Activated T-cell treated with anti-CD3 and anti-CD28 coated beads, Interleukin-2, amount 50 U/mL, for 72 hours (primary cell): Measurements from ENCODE around the gene BNIPL. TPM values are rescaled to one million over a fixed set of nuclear protein-coding genes. Genes with fewer than 3 reads are reported as not detected.

ENCODE experiments used
- ATAC-seq, 2 donors: fragments of 150-1000 bp; cut with Tn5 transposase; replicated peaks in 1 of 2; 2 replicates each; pipeline ENCODE4 v1.10.0; 2021; ENCODE audit warnings: moderate library complexity in 2 of 2, mild to moderate bottlenecking in 1 of 2
- DNase-seq, 2 donors: peaks; one replicate each; pipeline ENCODE4 v3.0.0; 2021 to 2022; ENCODE audit warnings: mixed read lengths in 1 of 2
- H3K27ac Mint-ChIP-seq: one replicate; pipeline ENCODE4 v1.8.0; 2022; ENCODE audit warnings: mild to moderate bottlenecking, moderate library complexity, mixed read lengths
- H3K27me3 Mint-ChIP-seq: one replicate; pipeline ENCODE4 v1.8.0; 2022; ENCODE audit warnings: low read depth, mixed read lengths
- H3K36me3 Mint-ChIP-seq, 2 donors: one replicate each; pipeline ENCODE4 v1.8.0; 2022; ENCODE audit warnings: mixed read lengths in 2 of 2, mild to moderate bottlenecking in 1 of 2; ENCODE audit not compliant: insufficient read depth in 2 of 2
- H3K4me1 Mint-ChIP-seq: one replicate; pipeline ENCODE4 v1.8.0; 2022; ENCODE audit warnings: low read depth, mixed read lengths
- H3K4me3 Mint-ChIP-seq, 2 donors: one replicate each; pipeline ENCODE4 v1.8.0; 2022; ENCODE audit warnings: mild to moderate bottlenecking in 2 of 2, mixed read lengths in 2 of 2, moderate library complexity in 2 of 2
- H3K9me3 Mint-ChIP-seq, 2 donors: one replicate each; pipeline ENCODE4 v1.8.0; 2022; ENCODE audit warnings: mixed read lengths in 2 of 2
- total RNA-seq, 2 donors: library from RNA; stranded (reverse); gene quantifications; one replicate each; pipeline ENCODE4 v1.2.3, GENCODE V29; 2022

BNIPL gene
- total RNA-seq, 2 donors from 2014 or later, result 2.8 to 5.3 TPM

- H3K4me3 Mint-ChIP-seq, result no peak overlapping the region
- H3K27me3 Mint-ChIP-seq, result no peaks in the 10 kb centered on the region
- H3K4me1 Mint-ChIP-seq, result peaks cover 53% of the 10 kb centered on the region
- H3K36me3 Mint-ChIP-seq, result peaks cover 5 to 8% of the 10 kb centered on the region in 2 donors
- ATAC-seq (no peak), DNase-seq (no peak)
- peak overlapping the region; percentile 4 for H3K27ac Mint-ChIP-seq
- H3K9me3 Mint-ChIP-seq, result no peaks in the 10 kb centered on the region
Observed at GRCh38 chr1:151067185-151067584, 30.8 kb downstream of the BNIPL start.

- ATAC-seq (no peak), DNase-seq (no peak)
- no peaks in the 10 kb centered on the region for H3K9me3 Mint-ChIP-seq
- H3K36me3 Mint-ChIP-seq, result peaks cover 5 to 8% of the 10 kb centered on the region in 2 donors
- peak overlapping the region; percentile 75 for H3K27ac Mint-ChIP-seq
- peak overlapping the region; percentile 99 to 100 for H3K4me3 Mint-ChIP-seq
- no peaks in the 10 kb centered on the region for H3K27me3 Mint-ChIP-seq
- H3K4me1 Mint-ChIP-seq, result peaks cover 45% of the 10 kb centered on the region
Observed at GRCh38 chr1:151069103-151069486, 32.7 kb downstream of the BNIPL start.

DNA sequence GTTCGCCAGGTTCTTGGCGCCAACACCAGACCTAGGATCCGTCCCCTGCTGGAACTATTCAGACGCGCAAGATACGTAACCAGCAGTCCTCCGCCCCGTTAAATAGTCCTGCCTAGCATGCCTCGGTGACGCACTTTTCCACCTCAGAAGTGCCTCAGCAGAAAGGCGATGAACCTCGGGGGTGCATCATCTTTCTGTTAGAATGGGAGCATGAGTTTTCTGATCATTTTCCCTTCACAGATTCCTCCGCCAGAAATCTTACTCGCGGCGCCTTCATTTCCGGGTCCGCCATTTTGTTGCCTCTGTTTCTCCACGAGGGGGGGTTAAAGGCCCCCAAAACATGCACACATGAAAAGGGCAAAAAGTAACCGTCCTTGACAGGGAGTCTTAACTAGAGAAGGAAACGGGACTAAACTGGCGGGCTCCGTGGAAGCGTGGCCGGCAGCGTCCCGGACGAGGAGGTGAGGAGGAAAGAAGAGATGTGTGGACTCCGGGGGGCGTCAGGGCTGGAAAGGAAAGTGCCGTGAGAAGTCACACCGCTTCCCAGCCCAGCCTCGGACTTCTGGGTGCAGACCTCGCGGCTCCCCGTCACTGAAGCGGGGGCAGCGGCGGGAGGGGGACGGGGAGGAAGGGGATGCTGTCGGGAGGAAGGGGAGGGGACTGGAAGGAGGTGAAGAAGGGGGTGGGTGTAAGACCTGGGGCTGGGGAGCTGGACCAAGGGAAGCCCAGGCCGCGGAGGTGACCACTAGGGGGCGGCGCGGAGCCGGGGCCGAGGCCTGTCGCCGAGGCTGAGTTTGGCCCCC, 34.3 kb downstream of the BNIPL start, which contains the start of gene GABPB2:
TSS of gene GABPB2 (plus strand) at position 288 of the 803 bp plus-strand sequence. CDS start 17,429 bp downstream, outside the sequence.
- ATAC-seq, result peak; percentile 92 to 93
- peak within 1 kb of the TSS; percentile 99 to 100 for H3K4me3 Mint-ChIP-seq
- peaks cover 5 to 7% of the 10 kb centered on the region in 2 donors for H3K36me3 Mint-ChIP-seq
- peaks cover 41% of the 10 kb centered on the region for H3K4me1 Mint-ChIP-seq
- DNase-seq, result peak; percentile 93 to 96
- no peaks in the 10 kb centered on the region for H3K27me3 Mint-ChIP-seq
- peak within 1 kb of the TSS; percentile 97 for H3K27ac Mint-ChIP-seq
- H3K9me3 Mint-ChIP-seq, result no peaks in the 10 kb centered on the region

GRCh38 chr1:151072224-151072623, 35.8 kb downstream of the BNIPL start:
- no peak for ATAC-seq
- peak overlapping the region; percentile 99 to 100 for H3K4me3 Mint-ChIP-seq
- H3K4me1 Mint-ChIP-seq, result peaks cover 39% of the 10 kb centered on the region
- H3K27ac Mint-ChIP-seq, result peak overlapping the region; percentile 97
- DNase-seq, result no peak
- no peaks in the 10 kb centered on the region for H3K9me3 Mint-ChIP-seq
- peaks cover 5 to 7% of the 10 kb centered on the region in 2 donors for H3K36me3 Mint-ChIP-seq
- H3K27me3 Mint-ChIP-seq, result no peaks in the 10 kb centered on the region

GRCh38 chr1:151085953-151086559, 49.7 kb downstream of the BNIPL start:
- no peaks in the 10 kb centered on the region for H3K27me3 Mint-ChIP-seq
- no peaks in the 10 kb centered on the region for H3K36me3 Mint-ChIP-seq
- ATAC-seq (no peak), DNase-seq (no peak)
- H3K27ac Mint-ChIP-seq, result no peak overlapping the region
- no peak overlapping the region for H3K4me3 Mint-ChIP-seq
- H3K4me1 Mint-ChIP-seq, result no peaks in the 10 kb centered on the region
- H3K9me3 Mint-ChIP-seq, result no peaks in the 10 kb centered on the region

Other genes starting within 250 kb of the BNIPL start
- gene CTSK, start 228.3 kb upstream of the BNIPL start, total RNA-seq, result 1 to 10 TPM; 8.3 to 9.7 TPM
- 10 to 100 TPM; 39.4 to 43.2 TPM for gene ARNT, start 160.0 kb upstream of the BNIPL start, total RNA-seq
- not detected for gene CTXND2, start 149.4 kb upstream of the BNIPL start, total RNA-seq
- 10 to 100 TPM; 60.4 to 70.1 TPM for gene SETDB1, start 110.2 kb upstream of the BNIPL start, total RNA-seq
- 100 to 1,000 TPM; 184 to 185 TPM for gene CERS2, start 61.8 kb upstream of the BNIPL start, total RNA-seq
- gene ANXA9, start 54.3 kb upstream of the BNIPL start, total RNA-seq, result under 1 TPM in 1 of 2 donors, not detected in 1; 0.21 TPM
- 10 to 100 TPM; 10.9 to 11.9 TPM for gene MINDY1, start 29.7 kb upstream of the BNIPL start, total RNA-seq
- gene PRUNE1, start 28.1 kb upstream of the BNIPL start, total RNA-seq, result 10 to 100 TPM; 18.1 to 20.1 TPM
- 1 to 10 TPM; 2.1 to 3.1 TPM for gene C1orf56, start 11.2 kb downstream of the BNIPL start, total RNA-seq
- 100 to 1,000 TPM; 210 to 220 TPM for gene CDC42SE1, start 23.0 kb downstream of the BNIPL start, total RNA-seq
- gene MLLT11, start 23.8 kb downstream of the BNIPL start, total RNA-seq, result 1 to 10 TPM; 5.3 to 5.6 TPM
- 10 to 100 TPM; 22.7 to 29.1 TPM for gene GABPB2, start 34.2 kb downstream of the BNIPL start, total RNA-seq
- 1 to 10 TPM; 1.9 to 4.3 TPM for gene SEMA6C, start 110.0 kb downstream of the BNIPL start, total RNA-seq
- gene TNFAIP8L2, start 120.1 kb downstream of the BNIPL start, total RNA-seq, result 10 to 100 TPM; 14.7 to 17.1 TPM
- gene LYSMD1, start 129.3 kb downstream of the BNIPL start, total RNA-seq, result 1 to 10 TPM; 5.2 to 6.1 TPM
- 100 to 1,000 TPM in 1 of 2 donors, 10 to 100 TPM in 1; 87.1 to 103 TPM for gene SCNM1, start 129.6 kb downstream of the BNIPL start, total RNA-seq
- 1 to 10 TPM; 1.8 to 3.2 TPM for gene TMOD4, start 139.4 kb downstream of the BNIPL start, total RNA-seq
- gene VPS72, start 153.6 kb downstream of the BNIPL start, total RNA-seq, result 10 to 100 TPM; 77.8 to 94.1 TPM
- 10 to 100 TPM; 77.5 to 80.3 TPM for gene PIP5K1A, start 162.0 kb downstream of the BNIPL start, total RNA-seq
- 100 to 1,000 TPM; 168 to 205 TPM for gene PSMD4, start 218.1 kb downstream of the BNIPL start, total RNA-seq
- gene ZNF687, start 245.7 kb downstream of the BNIPL start, total RNA-seq, result 10 to 100 TPM; 39.9 to 40.3 TPM